ENCODE results near the gene MAD1L1.

DNA sequence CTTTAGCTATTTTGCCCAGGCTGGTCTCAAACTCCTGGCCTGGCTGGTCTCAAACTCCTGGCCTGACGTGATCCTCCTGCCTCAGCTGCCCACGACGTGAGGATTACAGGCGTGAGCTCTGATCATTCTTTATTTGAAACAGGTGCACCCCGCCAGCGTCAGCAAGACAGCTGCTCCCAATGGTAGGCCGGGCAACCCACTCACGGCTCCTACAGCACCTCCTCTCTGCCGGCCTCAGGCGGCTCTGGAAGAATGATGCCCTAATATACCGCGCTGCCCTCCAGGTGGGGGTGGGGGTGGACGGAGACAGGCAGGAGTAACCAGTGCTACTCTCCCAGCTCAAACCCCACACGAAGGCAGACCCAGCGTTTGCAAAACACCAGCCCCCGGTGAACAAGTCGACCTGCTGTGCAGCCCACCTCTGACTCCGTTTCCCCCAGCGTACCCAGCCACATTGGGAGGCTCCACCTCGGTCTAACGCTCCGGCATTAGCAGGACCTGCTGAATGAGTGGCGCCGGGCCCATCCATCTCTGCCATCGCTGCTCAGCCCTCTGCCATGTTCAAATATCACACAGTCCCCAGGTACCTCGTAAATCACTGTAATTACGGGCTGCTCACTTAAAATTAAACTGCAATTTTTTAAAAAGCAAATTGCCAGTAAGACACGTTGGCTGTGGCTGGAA, 414.0 kb downstream of the MAD1L1 start:
- TF ChIP-seq CTCF (IDR thresholded peaks at IDR 0.05) (no peak), POLR2A (IDR thresholded peaks at IDR 0.05) (no peak)
